Gastrocnemius medialis (tissue), 4 donors: ENCODE data around the gene C5orf15. TPM values are rescaled to one million over a fixed set of nuclear protein-coding genes. Genes with fewer than 3 reads are reported as not detected.
A peak's percentile ranks its signal among the peaks of the same experiment; 100 is the strongest.

Experiments used
- ATAC-seq, 2 donors: fragments of 150-250 bp; one replicate each; pipeline ENCODE4 v1.9.1; 2016
- DNase-seq, 2 donors: peaks; one replicate each; pipeline ENCODE4 v3.0.0-alpha.2; 2019
- H3K27ac ChIP-seq, 4 donors: fragments of 200-600 bp; sonication (generic); 1 replicate in 1 of 4; 2 replicates in 3 of 4; pipeline ENCODE4 v1.5.1; 2016 to 2018; ENCODE audit warnings: mild to moderate bottlenecking in 2 of 4, moderate library complexity in 1 of 4
- H3K27me3 ChIP-seq, 3 donors: fragments of 200-600 bp; sonication (generic) in 2 of 3; 1 replicate in 1 of 3; 2 replicates in 2 of 3; pipeline versions ENCODE4 v1.5.1 to v1.6.0; 2016 to 2019; ENCODE audit warnings: mild to moderate bottlenecking in 1 of 3, moderate library complexity in 1 of 3
- H3K36me3 ChIP-seq, 2 donors: fragments of 200-600 bp; sonication (generic) in 1 of 2; one replicate each; pipeline ENCODE4 v1.5.1; 2017 to 2018
- H3K4me1 ChIP-seq, 2 donors: fragments of 200-600 bp; sonication (generic) in 1 of 2; one replicate each; pipeline ENCODE4 v1.5.1; 2016 to 2017; ENCODE audit warnings: mild to moderate bottlenecking in 2 of 2
- H3K4me3 ChIP-seq, 4 donors: fragments of 200-600 bp; sonication (generic) in 3 of 4; 1 replicate in 1 of 4; 2 replicates in 3 of 4; pipeline ENCODE4 v1.5.1; 2016 to 2019; ENCODE audit warnings: mild to moderate bottlenecking in 2 of 4
- H3K9me3 ChIP-seq, 3 donors: fragments of 200-600 bp; sonication (generic) in 2 of 3; 1 replicate in 1 of 3; 2 replicates in 2 of 3; pipeline ENCODE4 v1.5.1; 2016 to 2019
- POLR2A ChIP-seq, 2 donors: fragments of 450-650 bp; IDR thresholded peaks; one replicate each; pipeline ENCODE4 v1.6.1; 2017; ENCODE audit warnings: antibody characterized with exemption in 2 of 2, mild to moderate bottlenecking in 2 of 2, moderate library complexity in 2 of 2
- in situ Hi-C, 4 donors: fragments of 200-750 bp; cut with MboI; loops; one replicate each; pipeline versions ENCODE4 v1.15.0 to v1.8.0; 2017; ENCODE audit warnings: low sequenced_read_pairs in 4 of 4
- intact Hi-C: fragments of 100-400 bp; cut with DNase I; formaldehyde crosslinking; loops from one replicate; pipeline ENCODE4 v1.15.1; 2023; ENCODE audit warnings: low total_unique reads
- total RNA-seq, 4 donors: library from RNA; depleted of rRNA; stranded (reverse); fragments of >200 nt; gene quantifications; one replicate each; pipeline versions ENCODE4 v1.1.0 to v1.2.3, GENCODE V29; 2016
- TF ChIP-seq, protein P1 (sequence below), 5 experiments: fragments of 450-650 bp in 3 of 5; fragments of 200-600 bp in 2 of 5; sonication (generic) in 2 of 5; IDR thresholded peaks in 4 of 5; conservative IDR thresholded peaks in 1 of 5; 1 replicate in 4 of 5; 2 replicates in 1 of 5; pipeline ENCODE4 v1.5.1; 2016 to 2019; ENCODE audit warnings: antibody characterized with exemption in 5 of 5, mild to moderate bottlenecking in 3 of 5, moderate library complexity in 3 of 5

Gene C5orf15
- total RNA-seq, 4 donors from 2014 or later, result 18.7 to 30.3 (median 24.4) TPM

DNA sequence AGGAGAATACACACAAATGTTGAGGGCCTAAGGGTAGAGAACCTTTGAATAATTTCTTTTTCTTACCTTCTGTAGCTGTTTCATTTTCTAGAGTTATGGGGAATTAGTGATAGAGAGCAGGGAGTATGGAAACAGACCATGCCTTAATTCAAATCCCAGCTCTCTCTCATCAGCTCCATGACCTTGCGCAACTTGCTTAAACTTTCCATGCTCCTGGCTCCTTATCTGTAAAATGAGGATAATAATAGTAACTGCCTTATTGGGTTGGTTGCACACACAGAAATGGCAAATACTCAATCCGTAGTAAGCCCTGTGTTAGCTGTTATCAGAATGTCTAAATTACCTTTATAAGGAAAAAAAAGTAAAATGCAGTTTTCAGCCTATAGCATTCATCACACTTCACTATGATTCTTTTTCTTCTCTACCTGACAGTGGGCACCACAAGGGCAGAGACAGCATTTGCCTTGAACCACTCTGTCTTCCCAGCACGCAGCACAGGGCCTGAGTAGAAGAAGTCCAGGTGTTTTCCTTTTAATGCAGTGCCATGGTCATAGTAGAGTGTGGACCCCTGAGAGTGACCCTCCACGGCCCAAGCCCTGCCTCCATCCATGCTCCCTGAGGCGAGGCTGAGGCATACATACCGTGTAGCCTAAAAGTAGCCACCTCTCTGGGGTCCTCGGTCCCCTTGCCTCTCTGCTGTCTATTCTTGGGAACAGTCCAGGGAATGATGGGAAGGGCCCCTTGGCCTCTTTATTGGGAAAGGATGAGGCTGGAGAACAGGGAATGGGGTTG is 17.4 kb downstream of the C5orf15 start:
- TF ChIP-seq POLR2A (IDR thresholded peaks at IDR 0.05), result no peak
- TF ChIP-seq, protein P1, sequence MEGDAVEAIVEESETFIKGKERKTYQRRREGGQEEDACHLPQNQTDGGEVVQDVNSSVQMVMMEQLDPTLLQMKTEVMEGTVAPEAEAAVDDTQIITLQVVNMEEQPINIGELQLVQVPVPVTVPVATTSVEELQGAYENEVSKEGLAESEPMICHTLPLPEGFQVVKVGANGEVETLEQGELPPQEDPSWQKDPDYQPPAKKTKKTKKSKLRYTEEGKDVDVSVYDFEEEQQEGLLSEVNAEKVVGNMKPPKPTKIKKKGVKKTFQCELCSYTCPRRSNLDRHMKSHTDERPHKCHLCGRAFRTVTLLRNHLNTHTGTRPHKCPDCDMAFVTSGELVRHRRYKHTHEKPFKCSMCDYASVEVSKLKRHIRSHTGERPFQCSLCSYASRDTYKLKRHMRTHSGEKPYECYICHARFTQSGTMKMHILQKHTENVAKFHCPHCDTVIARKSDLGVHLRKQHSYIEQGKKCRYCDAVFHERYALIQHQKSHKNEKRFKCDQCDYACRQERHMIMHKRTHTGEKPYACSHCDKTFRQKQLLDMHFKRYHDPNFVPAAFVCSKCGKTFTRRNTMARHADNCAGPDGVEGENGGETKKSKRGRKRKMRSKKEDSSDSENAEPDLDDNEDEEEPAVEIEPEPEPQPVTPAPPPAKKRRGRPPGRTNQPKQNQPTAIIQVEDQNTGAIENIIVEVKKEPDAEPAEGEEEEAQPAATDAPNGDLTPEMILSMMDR (IDR thresholded peaks at IDR 0.05 in 4 of 5, conservative IDR thresholded peaks at IDR 0.05 in 1 of 5), result no peak
- H3K4me1 ChIP-seq, result peaks cover 6 to 15% of the 10 kb centered on the region in 2 donors
- in situ Hi-C loops (no loop called here), intact Hi-C loops (no loop called here)
- H3K27ac ChIP-seq, result peak overlapping the region in 1 of 4 donors; percentile 84
- peaks cover 0 to 10% of the 10 kb centered on the region in 2 donors for H3K36me3 ChIP-seq
- DNase-seq, result no peak
- H3K27me3 ChIP-seq, result no peaks in the 10 kb centered on the region
- H3K9me3 ChIP-seq, result no peaks in the 10 kb centered on the region
- no peak for ATAC-seq
- H3K4me3 ChIP-seq, result no peak overlapping the region

DNA sequence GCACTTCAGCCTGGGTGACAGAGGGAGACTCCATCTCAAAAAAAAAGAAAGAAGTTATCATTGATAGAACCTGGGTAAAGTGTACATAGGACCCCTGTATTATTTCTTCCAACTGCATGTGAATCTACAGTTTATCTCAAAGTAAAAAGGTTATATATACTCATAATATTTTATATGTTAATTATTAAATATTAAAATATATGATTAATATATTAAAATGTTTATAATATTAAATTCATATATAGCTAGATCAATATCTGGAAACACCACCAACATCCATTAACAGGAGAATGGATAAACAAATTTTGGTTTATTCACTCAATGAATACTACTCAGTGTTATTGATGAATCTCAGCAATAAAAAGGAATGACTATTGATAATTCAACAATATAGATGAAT is 19.7 kb downstream of the C5orf15 start:
- H3K4me1 ChIP-seq, result peaks cover 6 to 14% of the 10 kb centered on the region in 2 donors
- no peaks in the 10 kb centered on the region for H3K36me3 ChIP-seq
- H3K4me3 ChIP-seq, result no peak overlapping the region
- H3K27me3 ChIP-seq, result no peaks in the 10 kb centered on the region
- H3K27ac ChIP-seq, result no peak overlapping the region
- ATAC-seq (no peak), DNase-seq (no peak)
- H3K9me3 ChIP-seq, result no peaks in the 10 kb centered on the region
- in situ Hi-C loops, result no loop called here
- TF ChIP-seq POLR2A (IDR thresholded peaks at IDR 0.05), result no peak
- TF ChIP-seq, protein P1 (IDR thresholded peaks at IDR 0.05 in 4 of 5, conservative IDR thresholded peaks at IDR 0.05 in 1 of 5), result no peak
- intact Hi-C loops, result loop anchor here (5.0 to 10.0 kb wide), 2 partner anchors 176 to 524 kb away; no protein-coding TSS in a partner anchor

GRCh38 chr5:133947431-133947841 is 21.0 kb downstream of the C5orf15 start:
- H3K36me3 ChIP-seq, result no peaks in the 10 kb centered on the region
- no peak overlapping the region for H3K27ac ChIP-seq
- H3K27me3 ChIP-seq, result no peaks in the 10 kb centered on the region
- no peaks in the 10 kb centered on the region for H3K9me3 ChIP-seq
- ATAC-seq (no peak), DNase-seq (no peak)
- H3K4me3 ChIP-seq, result no peak overlapping the region
- no peak for TF ChIP-seq POLR2A (IDR thresholded peaks at IDR 0.05)
- TF ChIP-seq, protein P1 (IDR thresholded peaks at IDR 0.05 in 4 of 5, conservative IDR thresholded peaks at IDR 0.05 in 1 of 5), result no peak
- peaks cover 3 to 6% of the 10 kb centered on the region in 2 donors for H3K4me1 ChIP-seq
- in situ Hi-C loops, result no loop called here
- intact Hi-C loops, result loop anchor here (5.0 to 10.0 kb wide), 2 partner anchors 175 to 523 kb away; no protein-coding TSS in a partner anchor

- DNase-seq (no peak), ATAC-seq (no peak)
- Histone ChIP-seq H3K9me3 (no peaks in the 10 kb centered on the region), H3K4me3 (no peak overlapping the region), H3K36me3 (no peaks in the 10 kb centered on the region), H3K27ac (no peak overlapping the region), H3K27me3 (no peaks in the 10 kb centered on the region), H3K4me1 (peaks cover 0 to 5% of the 10 kb centered on the region in 2 donors)
- in situ Hi-C loops, result no loop called here
- intact Hi-C loops, result loop anchor here (5.0 to 10.0 kb wide), 2 partner anchors 173 to 521 kb away; no protein-coding TSS in a partner anchor
- TF ChIP-seq POLR2A (IDR thresholded peaks at IDR 0.05), result no peak
- TF ChIP-seq, protein P1 (IDR thresholded peaks at IDR 0.05 in 4 of 5, conservative IDR thresholded peaks at IDR 0.05 in 1 of 5), result no peak
Observed at GRCh38 chr5:133945568-133945967, 22.9 kb downstream of the C5orf15 start.
